GM12873 (cell line): ENCODE measurements around the gene FGFR1OP2.

Experiments used
- TF ChIP-seq, protein P1 (sequence below): IDR thresholded peaks from 2 replicates; pipeline ENCODE4 v1.5.1; 2012; ENCODE audit warnings: low read depth, mild to moderate bottlenecking, moderate library complexity, low read length, control low read depth; ENCODE audit not compliant: insufficient read depth; ENCODE audit errors: missing control alignments

FGFR1OP2 gene

GRCh38 chr12:27012982-27013255 is 74.6 kb downstream of the FGFR1OP2 start:
- TF ChIP-seq, protein P1, sequence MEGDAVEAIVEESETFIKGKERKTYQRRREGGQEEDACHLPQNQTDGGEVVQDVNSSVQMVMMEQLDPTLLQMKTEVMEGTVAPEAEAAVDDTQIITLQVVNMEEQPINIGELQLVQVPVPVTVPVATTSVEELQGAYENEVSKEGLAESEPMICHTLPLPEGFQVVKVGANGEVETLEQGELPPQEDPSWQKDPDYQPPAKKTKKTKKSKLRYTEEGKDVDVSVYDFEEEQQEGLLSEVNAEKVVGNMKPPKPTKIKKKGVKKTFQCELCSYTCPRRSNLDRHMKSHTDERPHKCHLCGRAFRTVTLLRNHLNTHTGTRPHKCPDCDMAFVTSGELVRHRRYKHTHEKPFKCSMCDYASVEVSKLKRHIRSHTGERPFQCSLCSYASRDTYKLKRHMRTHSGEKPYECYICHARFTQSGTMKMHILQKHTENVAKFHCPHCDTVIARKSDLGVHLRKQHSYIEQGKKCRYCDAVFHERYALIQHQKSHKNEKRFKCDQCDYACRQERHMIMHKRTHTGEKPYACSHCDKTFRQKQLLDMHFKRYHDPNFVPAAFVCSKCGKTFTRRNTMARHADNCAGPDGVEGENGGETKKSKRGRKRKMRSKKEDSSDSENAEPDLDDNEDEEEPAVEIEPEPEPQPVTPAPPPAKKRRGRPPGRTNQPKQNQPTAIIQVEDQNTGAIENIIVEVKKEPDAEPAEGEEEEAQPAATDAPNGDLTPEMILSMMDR: no peak

- TF ChIP-seq, protein P1: no peak
Observed at GRCh38 chr12:27013611-27014084, 75.4 kb downstream of the FGFR1OP2 start.

GRCh38 chr12:27014085-27014858 is 76.0 kb downstream of the FGFR1OP2 start, which contains the start of gene TM7SF3:
TSS of gene TM7SF3 (minus strand) at chr12:27014384. CDS start at chr12:27014168, 216 bp downstream.
- TF ChIP-seq, protein P1: peak; percentile 93

DNA sequence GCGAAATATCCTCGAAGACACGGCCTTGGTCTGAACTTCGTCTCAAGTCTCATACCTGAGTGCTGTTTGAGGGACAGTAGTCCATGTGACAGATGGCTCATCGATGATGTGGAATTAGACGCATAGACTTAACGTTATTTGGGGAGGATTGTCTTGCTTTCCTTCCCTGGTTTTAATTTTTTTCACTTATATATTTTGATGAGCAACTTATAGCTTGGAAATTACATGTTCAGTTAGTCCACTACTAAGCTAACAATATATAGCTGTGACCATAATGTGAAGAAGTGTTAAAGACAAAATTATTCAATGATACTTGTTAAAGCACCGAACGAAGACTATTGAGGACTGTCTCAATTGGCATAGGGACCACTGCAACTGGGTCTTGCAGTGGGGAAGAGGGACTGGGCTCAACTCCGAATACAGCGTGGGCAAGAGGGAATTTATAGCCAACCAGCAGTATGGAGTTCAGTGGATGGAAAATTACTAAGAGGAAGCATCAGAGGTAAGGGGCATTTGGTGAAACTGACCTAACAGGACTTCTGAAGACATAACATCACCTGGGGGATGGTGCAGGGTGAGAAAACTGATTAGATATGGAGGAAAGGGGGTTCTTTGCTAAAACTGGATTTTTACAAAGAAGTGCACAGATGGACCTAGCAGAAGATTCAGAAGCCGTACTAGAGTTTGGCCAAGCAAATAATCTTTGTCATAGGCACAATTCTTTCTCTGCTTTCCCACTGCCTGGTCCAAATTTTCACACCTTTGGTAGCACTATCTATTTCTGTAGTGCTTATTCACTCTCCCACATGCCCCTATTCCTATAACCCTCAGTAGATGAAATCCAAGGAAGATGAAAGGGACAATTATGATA is 76.8 kb downstream of the FGFR1OP2 start:
- TF ChIP-seq, protein P1: no peak

DNA sequence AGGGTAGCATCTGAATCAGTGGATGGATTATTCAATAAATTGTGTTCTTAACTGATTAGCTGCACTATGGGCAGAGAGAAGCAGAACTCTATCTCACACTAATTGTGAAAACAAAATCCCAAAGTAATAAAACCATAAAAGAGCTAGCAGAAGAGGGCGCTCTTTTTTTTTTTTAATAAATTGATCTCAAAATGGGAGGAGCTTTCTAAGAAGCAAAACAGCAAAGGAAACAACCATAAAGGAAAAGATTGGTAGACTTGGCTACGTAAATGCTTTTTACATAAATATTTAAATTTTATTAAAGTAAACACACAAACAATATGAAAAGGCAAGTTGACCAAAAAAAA is 77.4 kb downstream of the FGFR1OP2 start:
- TF ChIP-seq, protein P1: peak; percentile 36
